UCSD-AML1 (cell line): ENCODE data around the gene DSP.

Experiments used
- DNase-seq: peaks from one replicate; lab custom pipeline; 2025; ENCODE audit not compliant: unreplicated experiment; lab: John Stamatoyannopoulos, UW

DSP gene

DNA sequence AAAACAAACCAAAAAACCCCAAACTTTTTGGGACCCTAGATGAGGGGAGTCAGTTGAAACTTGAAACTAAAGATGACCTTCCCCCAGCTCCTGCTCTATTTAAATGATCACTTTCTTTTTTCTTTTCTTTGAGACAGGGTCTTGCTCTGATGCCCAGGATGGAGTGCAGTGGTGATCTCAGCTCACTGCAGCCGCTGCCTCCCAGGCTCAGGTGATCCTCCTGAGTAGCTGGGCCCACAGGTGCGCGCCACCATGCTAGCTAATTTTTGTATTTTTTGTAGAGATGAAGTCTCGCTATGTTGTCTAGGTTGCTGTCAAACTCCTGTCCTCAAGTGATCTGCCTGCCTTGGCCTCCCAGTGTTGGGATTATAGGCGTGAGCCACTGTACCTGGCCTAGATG, 7.3 kb upstream of the DSP start:
- no peak for DNase-seq

DNA sequence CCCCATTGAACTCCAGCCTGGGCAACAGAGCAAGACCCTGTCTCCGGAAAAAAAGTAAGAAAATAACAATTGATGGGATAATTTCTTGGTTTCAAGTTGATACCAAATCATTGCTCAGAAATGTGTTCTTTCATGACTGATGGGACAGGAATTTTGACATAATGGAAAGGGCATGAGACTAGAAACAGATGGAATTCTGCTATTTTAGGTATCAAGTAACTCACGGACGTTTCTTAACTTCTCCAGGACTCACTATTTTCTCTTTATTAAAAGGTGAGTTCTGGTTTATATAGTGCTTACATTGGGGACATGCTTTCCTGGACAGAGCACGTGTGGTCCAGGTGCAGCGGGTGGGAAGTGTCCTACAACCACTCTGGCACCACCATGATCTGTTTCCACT, 6.0 kb upstream of the DSP start:
- DNase-seq: no peak

DNA sequence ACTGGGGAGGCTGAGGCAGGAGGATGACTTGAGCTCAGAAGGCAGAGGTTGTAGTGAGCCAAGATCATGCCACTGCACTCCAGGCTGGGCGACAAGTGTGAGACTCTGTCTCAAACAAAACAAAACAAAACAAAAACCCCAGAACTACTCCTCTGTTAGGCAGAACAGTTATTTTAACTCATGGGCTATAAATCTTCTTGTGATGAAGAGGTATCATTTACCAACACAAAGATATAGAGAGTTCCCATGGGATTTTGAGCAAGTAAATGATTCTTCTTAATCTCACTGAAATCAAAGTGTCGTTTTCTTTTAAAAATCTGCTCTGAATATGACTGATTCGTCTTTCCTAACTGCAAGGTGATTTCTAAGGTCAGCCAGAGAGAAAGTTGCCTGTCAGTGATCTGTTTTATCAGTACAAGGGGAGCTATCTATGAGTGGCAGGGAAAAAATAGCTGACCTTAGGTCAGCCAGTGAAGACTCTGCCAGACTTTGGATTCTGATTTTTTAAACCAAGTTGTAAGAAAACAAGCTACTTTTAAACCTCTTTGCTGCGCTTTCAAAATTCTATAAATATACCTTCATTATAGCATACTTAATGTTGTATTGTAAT, 3.8 kb upstream of the DSP start:
- no peak for DNase-seq

DNA sequence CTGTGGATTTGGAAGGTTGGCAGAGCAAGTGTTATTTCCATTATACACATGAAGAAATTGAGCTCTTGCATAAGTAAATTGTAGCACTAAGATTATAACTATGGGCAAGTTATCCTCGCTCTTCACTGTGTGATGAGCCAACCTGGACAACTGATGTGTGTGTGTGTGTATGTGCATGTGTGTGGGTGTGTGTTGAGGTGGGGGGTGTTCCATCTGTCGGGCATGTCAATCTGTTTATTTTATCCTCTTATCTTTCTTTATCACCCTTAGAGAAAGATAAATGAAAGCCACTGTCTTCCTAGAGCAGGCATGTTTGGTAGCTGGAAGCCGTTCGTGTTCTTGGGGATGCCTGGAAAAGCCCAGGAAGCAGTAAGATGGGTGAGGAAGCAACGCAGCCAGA, 3.0 kb upstream of the DSP start:
- no peak for DNase-seq

DNA sequence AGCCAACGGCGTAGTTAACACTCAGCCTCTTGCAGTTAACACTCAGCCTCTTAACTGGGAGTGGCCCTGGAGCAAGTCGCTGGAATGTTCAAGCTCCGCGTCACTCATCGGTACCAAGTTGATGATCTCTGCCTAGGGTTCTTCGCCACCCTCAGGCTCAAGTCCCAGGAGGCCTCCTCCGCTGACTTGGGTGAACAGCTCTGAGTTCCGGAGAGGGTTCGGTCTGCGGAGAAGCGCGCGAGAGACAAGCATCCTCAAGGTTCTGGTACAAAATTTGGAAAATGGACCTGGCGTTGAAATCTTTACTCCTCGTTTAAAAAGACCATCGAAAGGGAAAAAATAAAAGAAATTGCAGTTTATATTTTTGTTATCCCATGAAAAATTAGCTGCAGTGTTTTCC, 876 bp upstream of the DSP start:
- no peak for DNase-seq

DNA sequence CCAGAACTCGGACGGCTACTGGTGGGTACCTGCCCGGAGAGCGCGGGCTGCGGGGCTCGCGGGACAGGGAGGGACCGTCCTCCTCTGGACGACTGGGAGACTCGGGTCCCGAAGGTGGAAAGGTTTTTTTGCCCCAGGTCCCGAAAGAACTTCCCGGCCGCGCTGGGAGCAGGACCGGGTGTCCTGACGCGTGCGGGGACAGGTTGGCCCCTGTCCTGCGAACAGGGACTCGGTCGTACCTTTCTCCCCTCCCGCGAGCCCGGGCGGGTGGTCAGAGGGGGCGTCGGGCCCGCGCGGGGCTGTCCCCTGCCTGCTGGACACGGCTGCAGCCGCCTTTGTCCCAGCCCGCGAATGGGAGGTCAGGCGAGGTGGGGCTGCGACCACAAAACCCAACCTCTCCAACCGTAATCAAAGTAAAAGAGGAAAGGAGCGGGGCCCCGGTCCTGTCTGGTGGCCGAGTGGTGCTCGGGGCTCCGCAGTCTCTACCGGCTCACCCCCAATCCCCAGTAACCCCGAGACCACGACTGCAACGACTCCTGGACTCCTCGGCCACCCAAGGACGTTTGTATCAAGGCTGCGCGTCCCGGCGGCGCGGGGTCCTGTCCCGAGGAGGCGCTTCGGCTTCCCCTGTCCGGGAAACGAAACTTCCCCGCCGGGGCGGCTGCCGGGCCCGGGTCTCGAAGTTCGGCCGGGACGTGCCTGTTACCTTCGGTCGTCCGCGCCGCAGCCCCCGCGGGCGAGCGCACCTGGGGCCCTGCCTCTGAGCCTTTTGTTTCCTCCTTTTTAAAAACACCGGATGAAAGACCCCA, 798 bp downstream of the DSP start:
- DNase-seq: no peak

DNA sequence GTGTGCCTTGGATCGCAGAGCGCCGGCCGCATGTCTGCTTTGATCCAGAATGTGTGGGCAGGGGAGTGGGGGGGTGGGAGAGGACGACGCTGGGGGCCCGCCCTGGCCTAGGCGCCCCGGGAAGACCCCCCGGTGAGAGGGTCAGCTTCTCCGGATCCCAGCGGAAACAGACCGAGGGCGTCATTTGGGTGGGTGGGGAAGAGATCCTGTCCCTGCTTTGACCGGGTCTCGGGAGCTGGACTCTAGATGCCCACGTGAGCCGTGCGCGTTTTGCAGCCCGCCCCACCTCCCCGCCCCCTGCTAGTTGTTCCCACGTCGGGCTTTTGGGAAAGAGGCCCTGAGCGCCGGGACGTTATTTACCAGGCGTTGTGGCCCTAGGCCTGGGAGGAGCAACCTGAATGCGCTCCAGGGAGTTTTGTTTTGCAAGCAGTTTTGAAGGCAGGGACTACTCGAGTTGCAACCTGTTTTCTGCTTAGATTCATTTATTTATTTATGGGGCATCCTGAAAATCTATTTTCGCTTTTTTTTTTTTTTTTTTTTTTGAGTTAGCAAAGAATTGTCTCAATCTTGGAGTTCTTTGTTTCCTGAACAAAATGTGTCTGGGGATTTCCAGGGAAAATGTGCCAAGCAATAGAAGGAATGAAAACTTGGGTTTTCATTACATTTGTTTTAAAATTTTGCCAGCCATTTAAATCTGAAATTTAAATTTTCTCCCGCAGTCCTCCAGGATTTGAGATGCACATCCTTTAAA, 1.6 kb downstream of the DSP start:
- DNase-seq: no peak

DNA sequence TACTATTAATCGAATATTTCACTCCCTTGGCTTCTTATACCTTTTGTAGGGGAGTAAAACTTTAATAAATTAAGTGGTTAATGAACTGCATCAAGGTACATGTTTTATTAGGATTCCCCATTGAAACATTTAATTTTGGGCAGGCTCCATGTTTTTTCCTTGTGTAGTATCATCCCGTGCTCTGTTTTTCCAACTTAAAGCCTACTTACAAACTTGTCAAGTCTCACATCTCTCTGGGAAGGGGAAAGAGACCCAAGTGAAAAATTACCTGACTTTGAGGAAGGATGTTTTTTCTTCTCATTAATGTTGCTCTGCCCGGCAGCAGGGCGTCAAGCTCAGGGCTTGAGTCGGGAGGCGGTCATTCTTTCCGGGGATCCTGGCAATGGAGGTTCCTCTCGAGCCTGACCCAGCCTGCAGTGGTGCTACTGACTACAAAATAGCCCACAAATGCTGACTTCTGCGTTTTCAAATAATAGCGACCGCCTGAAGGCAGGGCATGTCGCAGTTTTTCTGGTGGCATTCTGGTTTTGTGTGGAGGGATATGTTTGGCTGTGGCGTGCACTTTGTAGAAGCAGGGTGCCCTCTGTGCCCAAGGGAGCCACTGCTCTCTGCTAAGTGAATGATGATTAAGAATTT, 2.4 kb downstream of the DSP start:
- no peak for DNase-seq

DNA sequence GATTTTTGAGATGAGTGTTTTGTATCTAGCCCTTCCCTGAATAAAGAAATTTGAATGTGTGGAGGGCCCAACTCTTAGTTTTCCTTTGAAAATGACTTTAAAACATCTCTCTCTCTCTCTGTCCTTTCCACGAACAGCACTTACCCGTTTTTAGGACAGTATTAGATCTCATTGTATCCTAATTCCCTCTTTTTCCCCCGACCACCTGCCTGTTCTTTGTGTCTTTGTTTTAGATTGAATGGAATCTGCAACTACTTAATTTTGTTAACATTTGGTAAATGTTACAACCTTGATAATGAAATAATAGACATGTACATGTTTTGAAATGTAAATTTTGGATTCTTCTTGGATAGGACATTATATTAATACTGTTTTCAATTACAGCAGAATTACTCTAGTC, 3.1 kb downstream of the DSP start:
- no peak for DNase-seq

DNA sequence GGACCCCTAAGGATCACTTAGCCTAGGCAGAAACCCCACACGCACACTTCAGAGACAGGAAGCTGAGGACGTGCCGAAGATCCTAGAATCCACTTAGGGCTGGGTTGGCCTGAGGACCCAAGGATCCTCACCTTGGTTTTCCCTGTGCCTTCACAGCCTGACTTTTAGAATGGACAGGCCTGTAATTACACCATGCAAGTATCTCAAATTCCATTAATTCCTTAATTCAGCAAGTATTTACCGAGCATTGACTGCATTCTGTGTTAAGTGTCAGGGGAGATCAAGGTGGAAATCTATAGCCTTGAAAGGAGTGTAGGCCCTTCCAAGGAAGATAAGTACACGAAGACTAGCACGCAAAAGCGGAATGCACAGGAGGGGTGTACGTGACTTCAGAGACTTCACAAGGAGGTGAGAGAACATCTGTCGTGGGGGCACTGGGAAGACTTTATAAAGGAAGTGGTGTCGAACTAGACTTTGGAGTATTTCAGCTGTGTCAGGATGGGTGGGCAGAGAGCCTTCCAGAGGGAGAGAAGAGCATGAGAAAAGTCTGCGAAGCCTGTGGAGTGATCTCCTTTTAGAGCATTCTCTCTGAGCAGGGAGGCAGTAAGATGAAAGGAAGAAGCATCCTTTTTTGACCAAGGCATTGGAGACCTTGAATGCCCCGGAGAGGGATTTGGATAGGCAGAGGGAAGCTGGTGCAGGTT, 4.0 kb downstream of the DSP start:
- no peak for DNase-seq

DNA sequence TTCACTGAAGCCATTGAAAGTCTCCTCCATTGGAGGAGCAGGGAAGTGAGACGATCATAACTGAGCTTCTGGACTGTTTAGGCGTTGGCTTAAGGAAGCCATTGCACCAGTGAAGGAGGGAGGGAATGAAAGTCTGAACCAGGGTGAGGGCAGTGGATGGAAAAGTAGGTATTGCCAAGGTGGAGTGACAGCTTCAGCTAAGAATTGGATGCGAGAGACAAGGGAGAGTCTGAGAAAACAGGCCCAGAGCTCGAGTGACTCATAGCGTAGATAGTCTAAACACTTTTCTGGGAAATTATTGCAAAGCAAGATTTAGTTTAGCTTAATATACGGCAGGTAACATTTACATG, 4.5 kb downstream of the DSP start:
- no peak for DNase-seq

DNA sequence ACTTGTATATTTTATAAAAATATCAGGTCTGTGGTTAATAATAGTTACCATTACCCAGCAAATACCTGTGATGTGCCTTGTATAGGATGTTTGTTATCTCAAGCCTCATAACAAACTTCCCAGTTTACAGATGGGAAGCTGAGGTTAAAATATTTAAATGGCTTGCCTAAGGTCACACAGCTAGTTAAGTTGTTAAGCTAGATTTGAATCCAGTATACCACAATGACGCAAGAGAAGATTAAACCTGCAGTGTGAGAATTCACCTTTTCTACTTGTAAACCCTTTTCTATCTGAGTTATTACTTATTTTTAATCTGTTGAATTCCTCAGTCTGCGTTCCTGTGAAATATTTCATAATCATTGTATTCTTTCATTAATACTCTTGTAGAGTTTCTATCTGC, 4.9 kb downstream of the DSP start:
- no peak for DNase-seq

DNA sequence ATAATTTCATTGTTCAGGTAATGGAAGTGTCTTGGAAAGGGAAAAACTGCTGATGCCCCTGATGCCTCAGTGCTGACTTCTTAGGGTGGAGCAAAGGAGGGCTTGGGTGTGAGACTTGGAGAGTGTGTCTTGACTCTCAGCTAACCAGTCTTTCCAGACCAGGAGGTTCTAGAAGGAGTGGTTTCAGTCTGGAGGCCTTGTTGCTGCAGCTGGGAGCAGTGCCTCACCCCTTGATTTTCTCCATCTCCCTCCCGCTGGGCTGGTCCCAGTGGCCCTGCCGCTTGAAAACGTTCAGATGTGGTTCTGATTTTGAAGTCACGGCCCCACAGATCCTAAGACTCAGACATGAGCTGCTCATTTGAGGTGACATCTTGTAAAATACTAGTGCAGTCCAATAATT, 5.4 kb downstream of the DSP start:
- DNase-seq: no peak

DNA sequence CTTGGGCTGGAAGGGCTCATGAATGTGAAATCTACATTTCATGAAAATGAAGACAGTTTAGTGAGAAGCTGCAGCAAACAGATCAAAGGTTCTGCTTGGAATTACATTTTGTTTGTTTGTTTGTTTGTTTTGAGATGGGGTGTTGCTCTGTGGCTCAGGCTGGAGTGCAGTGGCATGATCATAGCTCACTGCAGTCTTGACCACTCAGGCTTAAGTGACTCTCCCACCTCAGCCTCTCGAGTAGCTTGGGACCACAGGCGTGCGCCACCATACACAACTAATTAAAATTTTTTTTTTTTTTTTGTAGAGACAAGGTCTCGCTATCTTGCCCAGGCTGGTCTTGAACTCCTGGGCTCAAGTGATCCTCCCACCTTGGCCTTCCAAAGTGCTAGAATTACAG, 5.8 kb downstream of the DSP start:
- no peak for DNase-seq

DNA sequence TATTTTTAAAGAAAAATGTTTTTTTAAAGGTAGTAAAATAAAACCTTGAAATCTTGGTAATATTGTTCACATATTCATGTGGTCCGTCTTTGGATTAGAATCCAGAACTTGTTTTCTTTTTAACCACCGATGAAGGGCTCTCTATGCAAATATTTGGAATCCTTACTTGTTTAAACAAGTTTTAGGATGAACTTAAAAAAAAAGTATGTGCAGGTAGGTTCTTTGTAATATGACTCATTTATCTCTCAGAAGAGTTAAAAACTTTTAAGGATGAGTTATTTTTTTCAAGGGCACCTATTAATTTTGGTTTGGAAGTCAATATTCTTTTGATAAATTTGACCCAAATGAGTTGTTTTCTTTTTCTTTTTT, 8.9 kb downstream of the DSP start:
- DNase-seq: no peak

DNA sequence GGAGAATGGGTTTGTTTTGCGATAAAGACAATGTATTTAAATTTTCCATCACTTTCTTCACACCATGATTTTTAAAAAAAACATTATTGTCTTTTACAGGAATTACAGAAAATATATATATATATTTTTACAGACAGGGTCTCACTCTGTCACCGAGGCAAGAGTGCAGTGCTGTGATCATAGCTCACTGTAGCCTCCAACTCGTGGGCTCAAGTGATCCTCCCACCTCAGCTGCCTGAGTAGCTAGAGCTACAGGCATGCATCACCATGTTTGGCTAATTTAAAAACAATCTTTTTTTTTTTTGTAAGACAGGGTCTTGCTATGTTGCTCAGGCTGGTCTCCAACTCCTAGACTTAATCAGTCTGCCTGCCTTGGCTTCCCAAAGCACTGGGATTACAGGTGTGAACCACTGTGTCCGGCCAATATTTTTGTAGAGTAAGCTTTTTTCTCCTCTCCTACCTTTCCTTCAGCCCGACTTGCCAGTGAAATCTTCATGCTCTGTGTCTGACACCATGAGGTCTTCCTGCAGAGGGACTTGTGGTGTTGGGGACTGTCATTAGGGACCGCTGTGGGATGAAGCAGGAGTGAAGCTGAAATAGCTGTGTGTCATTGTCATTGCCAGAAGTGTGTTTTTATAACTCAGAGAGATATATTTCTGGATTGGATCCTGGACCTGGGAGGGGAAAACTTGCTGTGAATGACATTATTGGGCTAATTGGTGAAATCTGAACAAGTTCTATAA, 13.2 kb downstream of the DSP start:
- DNase-seq: no peak

DNA sequence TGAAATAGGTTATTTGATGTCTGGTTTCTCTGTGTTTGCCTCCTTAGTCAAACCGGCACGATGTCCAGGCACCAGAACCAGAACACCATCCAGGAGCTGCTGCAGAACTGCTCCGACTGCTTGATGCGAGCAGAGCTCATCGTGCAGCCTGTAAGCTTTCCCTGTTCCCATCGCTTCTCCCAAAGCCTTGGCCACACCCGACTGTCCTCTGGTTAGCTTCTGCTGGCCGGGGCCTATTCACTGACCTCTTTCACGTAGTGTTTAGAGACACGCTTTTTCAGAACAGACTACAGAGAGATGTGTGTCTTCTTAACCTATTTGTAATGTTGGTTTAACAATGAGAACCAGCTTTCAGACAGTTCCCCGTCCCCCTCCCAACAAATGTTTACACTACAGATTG, 14.2 kb downstream of the DSP start:
- no peak for DNase-seq

DNA sequence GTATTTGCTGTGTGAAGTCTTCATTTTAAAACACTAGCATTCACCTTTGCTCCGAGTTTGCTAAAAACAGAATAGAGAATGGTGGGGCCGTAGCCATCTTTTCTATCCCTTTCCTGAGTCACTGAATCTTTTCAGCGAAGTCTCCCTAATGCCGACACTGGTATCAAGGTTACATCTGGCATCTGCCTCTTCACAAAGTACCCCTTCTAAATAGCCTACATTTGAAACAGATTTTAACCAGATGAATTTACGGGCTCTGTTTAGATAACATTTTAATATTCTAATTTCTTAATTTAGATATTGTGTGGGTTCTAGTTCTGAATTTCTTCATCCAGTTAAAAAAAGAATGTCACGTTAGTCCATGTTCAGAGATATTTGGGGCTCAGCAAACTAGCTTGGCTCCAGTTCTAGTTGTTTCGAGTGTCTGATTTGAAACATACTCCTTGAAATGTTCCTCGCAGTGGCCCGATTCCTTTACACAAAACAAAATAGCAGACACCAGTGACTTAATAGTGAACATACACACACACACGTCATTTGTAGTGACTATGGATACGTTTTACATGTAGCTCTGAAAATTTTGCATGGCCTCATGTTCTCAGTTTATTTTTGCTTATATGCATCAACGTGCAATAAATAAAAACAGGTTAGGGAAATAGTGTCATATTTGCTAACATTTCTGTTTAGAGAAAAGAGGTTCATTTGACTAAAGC, 15.1 kb downstream of the DSP start:
- DNase-seq: no peak

DNA sequence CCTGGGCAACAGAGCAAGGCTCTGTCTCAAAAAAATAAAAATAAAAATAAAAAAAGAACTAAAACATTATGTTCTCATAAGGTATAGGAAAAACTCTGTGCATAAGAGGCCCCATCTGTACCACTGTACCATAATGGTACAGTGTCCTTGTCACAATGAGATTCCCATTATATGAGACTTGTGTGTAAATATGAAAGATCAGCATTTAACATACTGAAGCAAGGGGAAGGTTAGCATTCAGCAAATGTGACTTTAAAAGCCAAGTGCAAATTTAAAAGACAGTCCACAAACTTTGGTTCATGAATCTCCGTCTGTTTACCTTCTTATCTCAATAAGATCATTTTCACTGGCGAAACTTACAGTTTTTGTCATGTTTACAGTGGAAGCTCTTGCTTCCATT, 16.2 kb downstream of the DSP start:
- no peak for DNase-seq

DNA sequence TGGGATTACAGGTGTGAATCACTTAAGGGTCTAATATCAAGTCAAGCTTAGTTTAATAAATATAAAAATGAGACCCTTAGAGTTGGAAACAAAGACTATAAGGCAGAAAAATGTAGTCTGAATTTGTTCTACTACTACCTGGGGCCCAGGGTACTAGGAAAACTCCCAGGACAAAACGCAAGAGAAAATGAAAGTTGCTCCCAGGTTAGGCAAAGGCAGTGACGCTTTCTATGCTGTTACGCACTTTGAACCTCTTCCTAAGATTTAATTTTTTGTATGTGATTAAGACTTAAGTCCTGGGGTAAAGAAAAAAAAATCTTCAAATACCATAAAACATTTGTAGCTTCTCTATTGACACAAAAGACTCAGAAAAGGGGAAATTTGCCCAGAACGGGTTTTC, 17.3 kb downstream of the DSP start:
- no peak for DNase-seq
